GM18907 (cell line): ENCODE results near the gene LIN7A.
A peak's percentile ranks its signal among the peaks of the same experiment; 100 is the strongest.
"Not testable (repeated sequence)": the region's sequence is repeated elsewhere in the genome, so short reads cannot be mapped to it uniquely, and the experiment has no call there.

Experiments
- ATAC-seq: cut with Tn5 transposase; IDR thresholded peaks from one replicate; pipeline ENCODE4 v1.9.1; 2021; ENCODE audit warnings: mild to moderate bottlenecking, moderate library complexity; ENCODE audit not compliant: unreplicated experiment

The LIN7A gene

DNA sequence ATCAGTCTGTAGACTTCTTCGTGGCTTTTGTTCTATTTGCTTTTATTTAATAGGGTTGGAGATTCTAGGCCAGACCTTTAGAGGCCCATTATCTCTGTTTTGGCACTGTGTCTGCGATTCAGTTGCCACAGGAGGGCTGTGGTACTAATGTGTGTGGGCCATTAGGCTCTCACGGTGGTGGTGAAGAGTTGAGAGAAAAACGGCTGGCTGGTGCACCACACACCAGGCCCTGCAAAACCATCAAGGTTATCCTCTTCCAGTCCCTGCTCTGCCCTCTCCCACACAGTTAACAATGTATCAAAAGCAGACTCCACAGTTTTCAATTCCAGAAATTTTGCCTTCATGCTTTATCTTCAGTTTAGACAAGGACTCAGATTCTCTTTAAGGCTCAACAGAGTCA, 123.3 kb downstream of the LIN7A start:
- ATAC-seq: peak; percentile 19

- no peak for ATAC-seq
Measured at GRCh38 chr12:80813820-80814219, 123.9 kb downstream of the LIN7A start.

DNA sequence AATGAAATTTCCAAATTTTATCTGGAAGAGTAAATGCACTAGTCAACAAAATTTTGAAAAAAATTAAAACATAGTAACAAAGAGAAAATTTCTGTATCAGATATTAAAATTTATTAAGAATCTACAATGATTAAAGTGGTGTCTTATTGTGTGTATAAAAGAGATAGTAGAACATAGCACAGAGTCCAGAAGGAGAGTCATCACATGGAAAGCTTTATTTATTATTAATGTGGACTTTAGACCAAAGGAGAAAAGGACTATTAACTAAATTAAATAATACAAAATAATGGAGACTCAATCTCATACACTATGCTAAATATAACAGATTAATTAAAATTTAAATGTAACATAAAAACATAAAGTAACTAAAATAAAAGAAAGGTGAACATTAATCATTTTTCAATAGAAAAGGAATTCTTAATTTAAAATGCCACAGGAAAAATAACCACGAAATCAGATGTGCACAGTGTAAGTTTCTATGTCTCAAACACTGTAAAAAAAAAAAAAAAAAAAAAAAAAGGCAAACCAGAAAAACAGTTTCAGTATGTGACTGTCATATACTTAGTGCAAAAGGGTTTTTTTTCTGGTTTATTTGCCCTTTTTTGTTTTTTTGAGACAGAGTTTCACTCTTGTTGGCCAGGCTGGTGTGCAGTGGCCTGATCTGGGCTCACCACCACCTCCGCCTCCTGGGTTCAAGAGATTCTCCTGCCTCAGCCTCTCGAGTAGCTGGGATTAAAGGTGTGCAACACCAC, 125.6 kb downstream of the LIN7A start:
- no peak for ATAC-seq

DNA sequence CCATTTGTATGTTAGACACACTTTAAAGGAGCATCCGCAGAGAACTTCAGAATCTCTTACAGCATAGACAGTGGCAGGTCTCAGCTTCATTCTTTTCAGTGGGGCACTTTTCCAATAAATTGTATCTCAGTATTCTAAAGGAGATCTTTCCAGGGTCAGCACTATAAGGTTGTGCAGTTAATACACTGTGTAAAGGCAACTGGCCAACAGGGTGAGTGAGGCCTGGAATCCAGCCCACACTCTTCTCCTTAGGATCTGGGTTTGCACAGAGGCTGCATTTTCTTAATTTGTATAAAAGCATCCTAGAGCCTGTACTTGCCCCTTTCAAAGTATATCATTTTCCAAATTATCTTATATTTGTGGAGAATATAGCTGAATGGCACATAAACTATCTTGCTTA, 126.9 kb downstream of the LIN7A start:
- no peak for ATAC-seq

DNA sequence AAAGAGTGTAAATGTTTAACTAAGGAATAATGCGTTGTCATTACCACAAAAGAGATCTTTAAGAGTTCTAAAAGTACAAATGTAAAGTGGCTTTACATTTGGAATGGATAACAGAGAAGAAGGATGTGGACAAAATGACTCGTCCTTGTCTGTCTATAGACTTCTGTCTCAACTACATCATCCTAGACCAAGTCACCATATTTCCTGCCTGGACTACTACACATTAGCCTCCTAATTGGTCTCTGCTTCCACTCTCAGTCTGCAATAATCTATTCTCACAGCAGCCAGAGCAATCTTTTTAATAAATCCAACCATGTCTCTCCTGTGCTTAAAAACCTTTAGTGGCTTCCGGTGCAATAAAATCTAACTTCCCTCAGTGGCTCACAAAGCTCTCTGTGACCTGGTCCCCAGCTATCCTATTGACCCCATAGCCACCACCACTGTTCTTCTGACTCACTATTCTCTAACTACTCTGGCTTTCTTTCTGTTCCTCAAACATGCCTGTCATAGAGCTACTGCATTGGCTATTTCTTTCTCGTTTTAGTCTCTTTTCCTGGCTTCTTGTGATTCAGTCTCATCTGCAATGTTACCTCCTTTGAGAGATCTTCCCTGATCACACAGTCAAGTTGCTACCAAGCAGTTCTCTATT, 130.0 kb downstream of the LIN7A start:
- peak; percentile 84 for ATAC-seq

GRCh38 chr12:80805106-80805505, 132.6 kb downstream of the LIN7A start:
- no peak for ATAC-seq

- peak; percentile 81 for ATAC-seq
Measured at GRCh38 chr12:80802652-80803400, 134.9 kb downstream of the LIN7A start.

- no peak for ATAC-seq
Measured at GRCh38 chr12:80798281-80798680, 139.5 kb downstream of the LIN7A start.

DNA sequence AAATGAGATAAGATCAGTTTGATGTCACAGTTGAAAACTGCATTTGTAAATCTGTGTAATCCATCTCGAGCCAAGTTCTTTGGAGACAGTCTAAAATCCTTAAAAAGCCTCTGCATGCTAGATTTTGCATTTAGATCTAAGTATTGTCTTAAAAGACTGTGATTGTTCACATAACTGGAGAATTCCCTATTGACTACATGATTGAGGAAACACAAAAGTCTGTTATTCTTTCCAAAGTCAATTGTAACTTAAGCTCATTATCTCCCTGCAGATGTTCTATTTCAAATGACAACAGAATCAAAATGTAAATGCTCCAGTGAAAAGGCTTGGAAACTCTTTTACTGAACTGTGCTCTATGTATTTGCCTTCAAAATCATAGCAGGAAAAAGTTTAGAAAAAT, 143.2 kb downstream of the LIN7A start:
- no peak for ATAC-seq

- ATAC-seq: no peak
Measured at GRCh38 chr12:80792861-80793260, 144.9 kb downstream of the LIN7A start.

DNA sequence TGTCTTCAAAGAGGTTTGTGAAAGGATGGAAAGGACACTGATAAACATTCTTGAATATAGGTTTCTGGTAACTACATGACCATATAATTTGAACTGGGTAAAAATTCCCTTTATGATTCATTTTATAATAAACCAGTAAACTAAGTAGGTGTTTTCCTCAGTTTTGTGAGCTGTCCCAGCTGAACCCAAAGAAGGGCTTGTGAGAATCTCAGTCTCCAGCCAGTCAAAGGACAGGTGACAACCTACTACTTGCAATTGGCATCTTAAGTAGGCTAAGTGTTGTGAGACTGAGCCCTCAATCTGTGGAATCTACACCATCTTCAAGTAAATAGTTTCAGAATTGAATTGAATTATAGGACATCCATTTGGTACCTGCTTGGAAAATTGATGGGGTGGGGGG, 145.9 kb downstream of the LIN7A start:
- no peak for ATAC-seq

GRCh38 chr12:80788407-80788806, 149.3 kb downstream of the LIN7A start:
- not testable (repeated sequence) for ATAC-seq

- ATAC-seq: not testable (repeated sequence)
Measured at GRCh38 chr12:80782963-80783470, 154.7 kb downstream of the LIN7A start.

DNA sequence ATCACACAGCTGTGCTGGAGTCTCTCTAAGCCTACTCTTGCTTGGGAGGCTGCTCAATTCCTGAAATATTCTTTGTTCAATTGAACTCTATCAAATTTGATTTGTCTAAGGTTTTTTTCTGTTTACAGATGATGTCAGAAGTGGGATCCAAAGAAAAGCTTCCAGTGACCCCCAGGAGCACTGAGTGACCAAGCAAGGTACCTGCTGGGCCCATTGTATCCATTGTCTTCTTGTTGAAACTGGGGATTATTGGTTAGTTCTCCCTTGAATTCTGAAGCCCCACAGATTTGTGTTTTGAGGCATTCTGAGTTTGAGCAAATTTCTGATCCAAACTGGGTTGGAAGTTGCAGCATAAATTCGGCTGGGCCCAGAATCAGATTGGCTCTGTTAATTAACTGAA, 156.4 kb downstream of the LIN7A start:
- ATAC-seq: no peak

DNA sequence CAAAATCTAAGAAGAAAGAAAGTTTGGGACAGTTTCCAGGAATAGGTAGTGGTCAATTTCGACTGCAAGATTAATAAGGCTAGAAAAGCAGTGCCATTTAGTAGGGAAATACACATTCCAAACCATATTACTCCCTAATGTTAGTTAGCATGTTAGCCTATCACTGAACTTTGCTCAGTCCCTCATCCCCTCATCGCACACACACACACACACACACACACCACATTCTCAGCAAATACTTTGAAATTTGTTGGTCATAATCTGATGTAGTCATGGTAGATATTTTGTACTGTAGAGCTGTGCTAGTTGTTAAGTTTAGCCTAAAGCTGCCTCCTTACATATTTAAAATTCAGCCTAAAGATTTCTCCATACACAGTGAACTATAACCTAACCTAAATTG, 157.0 kb downstream of the LIN7A start:
- no peak for ATAC-seq

GRCh38 chr12:80778005-80778541, 159.7 kb downstream of the LIN7A start:
- peak; percentile 99 for ATAC-seq

GRCh38 chr12:80777587-80777986, 160.1 kb downstream of the LIN7A start:
- ATAC-seq: no peak

GRCh38 chr12:80776706-80777105, 161.0 kb downstream of the LIN7A start:
- ATAC-seq: no peak

DNA sequence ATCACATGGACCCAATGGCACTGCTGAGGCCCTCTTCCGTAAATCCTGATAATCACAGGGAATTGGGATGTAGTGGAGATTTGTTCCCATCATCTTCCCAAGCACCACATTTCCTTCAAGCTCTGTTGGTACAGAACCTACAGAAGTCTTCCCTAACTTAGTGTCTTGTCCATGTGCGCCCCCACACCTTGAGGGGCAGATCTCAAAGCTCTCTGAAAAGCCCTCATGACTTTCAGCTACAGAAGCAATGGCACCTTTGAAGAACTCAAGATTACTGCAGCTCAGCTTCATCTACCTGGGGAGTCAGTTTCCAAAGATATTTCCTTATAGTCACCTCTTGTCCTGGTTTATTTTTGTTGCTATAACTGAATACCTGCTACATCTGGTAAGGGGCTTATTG, 166.8 kb downstream of the LIN7A start:
- ATAC-seq: no peak

- ATAC-seq: no peak
Measured at GRCh38 chr12:80769553-80770140, 168.1 kb downstream of the LIN7A start.

DNA sequence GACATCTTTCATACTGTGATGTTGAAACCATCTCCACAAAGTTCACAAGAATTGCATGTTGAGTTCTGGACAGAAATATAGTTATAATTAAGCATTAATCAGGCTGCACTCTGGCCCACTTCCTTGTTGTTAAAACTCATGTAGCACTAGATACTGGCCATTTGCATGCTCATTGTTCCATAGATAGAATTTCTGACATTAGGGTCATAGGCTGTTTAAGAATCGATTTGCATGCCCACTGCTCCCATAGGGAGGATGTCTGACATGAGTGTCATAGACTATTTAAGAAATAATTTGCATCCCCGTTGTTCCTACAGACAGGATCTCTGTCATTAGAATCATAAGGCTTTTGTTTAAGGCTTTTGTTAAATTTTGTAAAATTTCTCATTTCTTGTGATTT, 170.8 kb downstream of the LIN7A start:
- ATAC-seq: peak; percentile 94
